Stimulated activated CD4-positive, alpha-beta T cell treated with anti-CD3 and anti-CD28 coated beads, Interleukin-1b, Interleukin-23, amount 100 ng/mL, for 24 hours (primary cell): ENCODE measurements around the gene NT5DC1.
"Not testable (repeated sequence)": the region's sequence is repeated elsewhere in the genome, so short reads cannot be mapped to it uniquely, and the experiment has no call there.

ENCODE experiments used
- DNase-seq, 4 experiments: peaks; one replicate each; pipeline ENCODE4 v3.0.0-alpha.2; 2020; ENCODE audit warnings: low read depth in 4 of 4, low spot score in 1 of 4

Gene NT5DC1

DNA sequence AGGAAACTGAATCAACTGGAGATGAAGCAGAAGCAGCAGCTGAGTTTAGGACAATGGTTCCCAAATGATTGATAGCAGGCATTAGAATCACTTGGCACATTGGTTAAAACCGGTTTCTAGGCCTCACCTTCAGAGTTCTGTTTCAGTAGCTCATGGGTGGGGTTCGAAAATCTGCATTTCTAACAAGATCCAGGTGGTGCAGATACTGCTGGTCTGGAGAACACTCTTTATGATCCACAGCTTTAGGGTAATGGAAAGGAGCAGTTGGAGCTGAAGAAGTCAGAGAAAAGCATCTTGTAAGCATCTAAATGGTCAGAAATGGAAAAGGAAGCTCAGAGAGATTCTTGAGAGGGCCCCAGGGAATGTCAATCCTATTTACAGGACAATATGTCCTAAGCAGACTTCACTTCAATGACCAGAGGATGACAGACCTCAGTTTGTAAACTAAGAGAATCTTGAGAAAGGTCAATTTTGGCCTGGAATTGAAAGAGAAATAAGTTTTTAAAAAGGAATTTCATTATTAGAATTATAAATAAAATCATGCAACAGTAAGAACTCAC is 170.6 kb downstream of the NT5DC1 start:
- DNase-seq: no peak

DNA sequence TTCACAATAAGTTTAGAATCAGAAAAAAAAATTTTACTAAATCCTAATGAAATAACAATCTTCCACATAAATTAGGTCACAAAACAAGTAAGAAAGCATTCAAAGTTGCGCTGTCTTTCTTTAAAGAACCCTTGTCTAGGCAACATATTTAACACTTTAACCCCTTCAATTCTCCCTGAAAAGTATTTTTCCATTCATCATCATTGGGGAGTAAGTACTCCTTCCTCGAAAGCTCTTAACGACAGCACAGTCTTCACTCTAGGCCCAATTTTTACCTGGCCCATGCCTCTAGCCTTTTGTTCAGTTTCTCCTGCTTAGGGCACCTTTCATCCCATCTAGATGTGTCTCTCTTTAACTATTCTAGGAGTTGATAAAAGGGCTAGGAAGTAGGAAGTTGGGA is 176.5 kb downstream of the NT5DC1 start:
- DNase-seq: no peak

DNA sequence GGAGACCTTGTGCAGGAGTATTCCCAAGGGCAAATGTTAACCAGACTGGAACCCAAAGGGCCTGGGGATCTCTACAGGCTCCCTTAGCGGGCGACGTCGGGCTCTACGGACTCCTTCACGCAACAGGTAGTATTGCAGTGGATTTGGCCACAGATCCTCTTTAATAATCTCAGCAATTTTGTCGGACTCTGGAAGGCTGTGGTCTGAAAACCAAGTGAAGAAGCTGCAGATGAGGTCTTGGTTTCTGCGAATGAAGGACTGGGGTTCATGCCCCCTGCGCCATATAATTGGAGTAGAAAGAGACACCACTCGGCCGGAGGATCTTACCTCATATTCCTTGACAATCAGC is 177.8 kb downstream of the NT5DC1 start:
- DNase-seq: no peak

DNA sequence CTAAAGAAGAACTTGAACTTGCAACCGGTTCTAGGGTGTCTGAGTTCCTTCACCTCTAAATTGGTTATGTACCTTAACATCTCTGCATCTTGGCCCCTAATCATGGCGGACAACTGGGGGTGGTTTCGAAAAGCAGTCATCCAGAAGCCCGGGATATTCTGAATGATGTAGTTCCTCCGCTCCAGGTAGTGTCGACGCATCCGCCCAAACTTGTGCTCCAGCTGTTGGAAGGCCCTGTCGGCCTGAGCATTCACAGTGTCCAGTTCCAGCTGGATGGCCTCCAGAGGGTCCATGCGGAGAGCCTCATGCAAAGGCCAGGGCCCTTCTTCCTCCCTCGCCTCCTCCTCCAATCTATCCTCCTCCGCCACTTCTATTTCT is 178.2 kb downstream of the NT5DC1 start:
- DNase-seq: no peak

DNA sequence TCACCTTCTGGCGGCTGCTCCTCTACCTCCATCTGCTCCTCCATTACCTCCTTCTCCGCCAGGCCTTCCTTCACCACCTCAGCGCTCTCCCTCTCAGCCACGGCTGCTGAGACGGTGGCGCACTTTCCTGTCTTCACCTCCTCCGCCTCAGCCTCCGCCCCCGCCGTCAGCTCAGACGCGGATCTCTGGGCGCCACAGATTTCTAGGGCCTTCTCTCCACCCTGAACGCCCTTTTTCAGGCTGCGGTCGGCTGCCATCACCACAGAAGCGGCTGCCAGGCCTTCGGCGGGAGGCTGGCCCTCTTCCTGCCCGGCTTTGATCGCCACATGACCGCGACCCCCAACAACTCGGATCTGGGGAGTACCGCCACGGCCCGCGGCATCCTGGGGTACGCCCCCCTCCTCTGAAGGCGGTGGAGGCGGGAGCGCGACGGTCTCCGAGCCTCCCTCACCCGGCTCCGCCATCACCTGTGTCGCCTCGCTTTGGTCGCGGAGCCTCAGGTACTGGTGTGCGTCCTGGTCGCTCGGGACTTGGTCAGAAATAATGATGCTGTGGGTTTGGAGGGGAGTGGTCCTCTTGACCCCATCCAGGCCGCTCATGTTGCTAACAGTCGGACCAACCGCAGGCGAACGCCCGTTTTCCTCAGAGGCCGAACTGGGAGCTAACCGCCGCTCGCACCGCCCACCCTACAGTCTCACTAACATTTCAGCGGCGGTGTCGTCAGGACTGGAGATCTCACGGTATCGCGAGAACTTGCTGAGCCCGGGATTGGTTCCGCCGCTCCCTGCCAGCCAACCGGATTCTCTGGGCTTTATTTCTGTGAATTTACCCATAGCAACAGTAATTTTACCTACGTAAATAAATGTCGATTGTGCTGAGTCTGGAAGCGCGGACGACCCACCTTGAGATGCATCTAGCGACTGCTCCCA is 178.8 kb downstream of the NT5DC1 start, which contains the start of gene TSPYL1:
Gene TSPYL1 (minus strand): TSS at position 699 of the 929 bp plus-strand sequence. CDS start 100 bp downstream, at position 599.
- DNase-seq: peak; percentile 85 to 90 (median 88)

DNA sequence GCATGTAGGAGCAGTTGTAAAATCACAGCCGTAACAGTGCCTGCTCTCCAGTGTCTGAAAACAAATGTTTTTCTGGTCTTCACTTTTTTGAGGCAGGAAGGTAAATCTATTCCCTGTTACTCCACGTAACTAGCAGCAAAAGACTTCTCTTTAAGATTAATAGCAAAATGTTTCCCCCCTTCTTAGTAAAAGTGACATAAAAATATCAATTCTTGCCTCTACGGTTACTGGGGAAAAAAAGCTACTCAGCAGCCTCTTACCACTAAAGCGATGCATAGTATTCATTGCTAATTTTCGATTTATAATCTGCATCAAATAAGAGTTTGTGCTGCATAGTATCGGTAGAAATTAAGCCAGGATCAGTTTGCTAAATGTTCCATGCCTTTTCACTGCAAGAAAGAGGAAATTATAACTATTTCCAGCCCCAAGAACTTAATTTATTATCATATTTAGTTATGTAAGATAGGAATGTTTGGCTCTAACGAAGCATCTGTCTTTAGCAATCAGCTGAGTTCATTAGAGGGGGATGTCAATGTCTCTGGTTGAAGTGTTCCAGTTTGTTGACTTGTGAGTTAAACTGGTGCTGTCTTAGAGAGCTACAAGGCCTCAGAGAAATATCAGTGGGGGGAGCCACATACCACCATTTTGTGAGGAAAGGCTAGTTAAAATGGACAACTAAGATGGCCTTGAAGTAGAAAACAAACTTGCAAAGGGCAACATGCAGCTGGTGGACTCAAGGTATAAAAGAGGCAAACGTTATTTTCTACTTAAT is 179.7 kb downstream of the NT5DC1 start:
- no peak for DNase-seq

DNA sequence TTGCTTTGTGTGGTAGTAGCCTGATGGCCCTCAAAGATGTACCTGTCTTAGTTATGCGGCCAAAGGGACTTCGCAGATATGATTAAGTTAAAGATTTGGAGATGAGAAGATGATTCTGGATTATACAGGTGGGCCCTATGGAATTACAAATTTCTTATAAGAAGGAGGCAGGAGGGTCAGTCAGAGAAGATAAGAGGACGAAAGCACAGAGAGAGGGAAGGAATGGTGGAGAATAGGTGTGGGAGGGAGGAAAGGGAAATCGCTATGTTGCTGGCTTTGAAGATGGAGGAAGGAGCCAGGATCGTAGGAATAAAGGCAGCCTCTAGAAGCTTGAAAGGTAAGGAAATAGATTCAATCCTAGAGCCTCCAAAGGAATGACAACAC is 180.3 kb downstream of the NT5DC1 start:
- no peak for DNase-seq

DNA sequence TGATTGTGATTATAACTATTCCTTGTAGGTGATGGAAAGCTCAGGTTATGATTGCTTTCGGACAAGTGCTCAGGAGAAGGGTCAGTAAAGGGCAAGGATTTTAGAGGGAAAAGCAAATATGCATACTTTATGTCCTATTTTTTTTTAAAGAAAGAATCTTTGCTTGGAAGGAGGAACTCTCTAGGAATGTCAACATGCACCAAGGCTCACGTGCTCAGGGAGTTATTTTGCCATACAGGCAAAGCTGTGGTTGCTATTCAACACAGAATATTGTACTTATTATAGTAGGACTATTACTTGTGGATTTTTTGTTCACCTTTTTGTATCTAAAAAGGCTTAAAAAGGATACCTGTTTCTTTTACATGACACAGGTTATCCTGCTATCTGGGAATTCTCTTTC is 182.0 kb downstream of the NT5DC1 start:
- DNase-seq: no peak

DNA sequence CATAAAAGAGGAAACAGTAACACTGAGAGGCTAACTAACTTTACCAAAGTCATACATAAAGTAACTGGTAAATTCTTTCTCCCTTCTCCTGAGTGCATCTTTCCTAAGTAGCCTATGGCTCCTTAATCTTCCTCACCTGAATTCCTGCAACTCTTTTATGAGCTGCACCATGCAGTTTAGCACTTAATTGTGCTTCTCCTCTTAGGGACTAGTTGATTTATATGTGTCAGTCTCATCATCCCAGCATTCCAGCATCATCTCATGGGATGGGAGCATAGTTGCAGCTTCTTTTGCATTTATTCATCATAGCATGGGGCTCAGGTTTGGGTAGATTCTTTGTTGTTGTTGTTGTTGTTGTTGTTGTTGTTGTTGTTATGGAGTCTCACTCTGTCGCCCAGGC is 182.5 kb downstream of the NT5DC1 start:
- no peak for DNase-seq

DNA sequence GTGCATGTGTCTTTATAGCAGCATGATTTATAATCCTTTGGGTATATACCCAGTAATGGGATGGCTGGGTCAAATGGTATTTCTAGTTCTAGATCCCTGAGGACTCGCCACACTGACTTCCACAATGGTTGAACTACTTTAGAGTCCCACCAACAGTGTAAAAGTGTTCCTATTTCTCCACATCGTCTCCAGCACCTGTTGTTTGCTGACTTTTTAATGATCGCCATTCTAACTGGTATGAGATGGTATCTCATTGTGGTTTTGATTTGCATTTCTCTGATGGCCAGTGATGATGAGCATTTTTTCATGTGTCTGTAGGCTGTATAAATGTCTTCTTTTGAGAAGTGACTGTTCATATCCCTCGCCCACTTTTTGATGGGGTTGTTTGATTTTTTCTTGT is 184.3 kb downstream of the NT5DC1 start:
- DNase-seq: not testable (repeated sequence)

DNA sequence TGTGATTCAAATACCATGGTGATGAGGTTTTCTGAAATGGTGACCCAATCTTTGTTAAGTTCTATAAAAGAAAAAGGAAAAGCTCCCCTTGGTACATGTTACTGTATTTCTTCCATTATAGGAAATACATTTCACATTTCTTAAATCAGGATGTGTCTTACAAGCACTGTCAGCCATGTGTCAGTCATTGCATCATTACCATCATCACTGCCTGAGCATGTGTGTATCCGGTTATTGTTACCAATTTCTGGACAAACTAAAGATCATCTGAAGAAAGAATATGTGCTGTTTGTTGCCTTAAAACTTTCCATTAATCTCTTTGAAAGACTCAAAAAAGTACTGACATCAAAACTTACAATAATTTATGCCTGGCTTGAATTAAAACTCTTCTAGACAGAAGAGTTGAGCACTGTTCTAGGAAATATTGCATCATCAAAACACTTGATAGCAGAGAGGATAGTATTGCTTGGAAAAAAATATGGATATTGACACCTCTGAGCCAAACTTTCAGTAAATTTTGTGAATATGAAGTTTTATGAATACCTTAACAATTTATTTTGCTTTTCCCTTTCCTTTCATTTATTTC is 186.2 kb downstream of the NT5DC1 start:
- DNase-seq: no peak

DNA sequence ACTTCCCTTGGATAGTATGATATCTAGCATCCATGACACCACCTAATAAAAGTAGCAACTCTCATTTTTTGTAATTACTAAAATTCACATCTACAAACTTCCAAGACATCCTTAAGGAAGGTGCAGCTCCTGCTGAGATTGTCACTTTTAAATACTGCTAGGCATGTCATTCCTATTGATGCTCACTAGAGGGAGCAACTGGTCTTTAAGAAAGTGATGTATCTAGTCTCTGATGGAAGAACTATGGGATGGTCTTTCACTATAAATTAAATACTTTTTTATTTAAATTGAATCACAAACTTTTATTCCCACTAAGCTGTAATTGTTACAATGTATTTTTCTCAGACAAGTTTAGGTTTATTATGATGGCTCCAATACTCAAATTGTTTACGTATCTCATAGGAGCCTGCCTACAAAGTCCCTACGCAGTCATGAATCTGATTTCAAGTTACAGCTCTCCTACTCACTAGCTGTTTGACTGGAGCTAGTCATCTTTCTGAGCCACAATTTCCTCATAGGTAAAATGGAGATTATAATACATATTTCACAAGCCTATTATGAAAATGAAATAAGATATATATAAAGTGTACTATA is 187.1 kb downstream of the NT5DC1 start:
- no peak for DNase-seq

DNA sequence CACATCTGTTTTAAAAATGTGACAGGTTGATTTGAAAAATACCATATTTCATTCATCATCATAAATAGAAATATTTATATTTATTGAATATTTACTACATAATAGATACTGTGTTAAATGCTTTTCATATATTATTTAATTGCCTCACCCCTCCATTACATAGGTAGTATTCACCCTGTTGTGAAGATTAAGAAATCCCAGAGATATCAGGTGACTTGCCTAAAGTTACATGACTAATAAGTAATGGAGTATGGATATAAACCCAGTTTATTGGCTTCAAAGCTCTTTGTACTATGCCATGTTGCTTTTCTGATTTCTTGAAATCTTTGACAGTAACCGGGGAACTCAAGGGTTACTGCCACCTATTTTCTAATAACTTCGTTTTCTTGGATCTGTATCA is 189.2 kb downstream of the NT5DC1 start:
- no peak for DNase-seq

DNA sequence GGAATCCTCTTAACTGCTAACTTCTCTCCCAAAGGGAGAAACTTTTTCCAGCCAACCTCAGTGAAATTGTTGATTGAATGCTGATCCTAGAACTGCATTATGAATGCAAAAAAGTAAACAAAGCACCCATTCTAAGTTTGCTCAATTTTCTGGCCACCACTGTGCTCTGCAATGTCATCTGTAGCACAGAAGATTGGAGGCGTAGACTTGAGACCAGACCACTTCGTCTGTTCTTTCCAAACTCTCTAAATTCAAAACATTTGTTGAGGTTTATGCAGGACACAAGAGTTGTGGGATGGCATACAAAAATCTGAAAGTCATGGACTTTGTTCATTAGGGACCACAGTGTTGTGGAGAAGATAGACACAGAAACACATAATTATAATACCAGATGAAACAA is 190.1 kb downstream of the NT5DC1 start:
- no peak for DNase-seq

DNA sequence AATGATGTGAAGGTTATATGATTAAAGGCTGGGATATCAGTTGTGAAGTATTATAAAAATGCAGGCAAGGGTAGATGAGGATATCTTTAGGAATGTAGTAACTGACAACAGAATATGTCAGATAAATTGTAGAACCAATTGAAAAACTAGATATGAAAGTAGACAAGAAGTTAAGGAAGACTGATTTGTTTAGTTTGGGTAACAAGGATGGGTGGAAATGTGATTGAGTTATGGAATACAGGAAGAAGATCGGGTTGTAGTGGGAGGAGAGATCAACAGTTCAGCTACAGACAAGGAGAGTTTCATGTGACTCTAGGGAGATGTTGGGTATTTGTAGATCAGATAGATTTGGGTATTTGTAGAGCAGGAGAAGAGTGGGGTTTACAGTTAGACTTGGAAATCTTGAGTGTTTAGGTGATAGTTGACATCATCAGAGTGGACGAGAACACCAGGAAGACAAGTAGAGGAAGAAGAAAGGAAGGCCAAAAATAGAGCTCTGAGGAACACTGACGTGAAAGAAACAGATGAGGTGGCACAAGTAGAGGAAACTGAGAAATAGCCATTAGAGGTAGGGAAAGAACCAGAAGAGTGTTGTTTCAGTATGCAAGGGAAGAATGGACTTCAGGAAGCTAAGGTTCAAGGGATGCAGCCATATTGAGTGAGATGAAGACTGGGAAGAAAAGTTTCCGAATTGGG is 191.2 kb downstream of the NT5DC1 start:
- no peak for DNase-seq

DNA sequence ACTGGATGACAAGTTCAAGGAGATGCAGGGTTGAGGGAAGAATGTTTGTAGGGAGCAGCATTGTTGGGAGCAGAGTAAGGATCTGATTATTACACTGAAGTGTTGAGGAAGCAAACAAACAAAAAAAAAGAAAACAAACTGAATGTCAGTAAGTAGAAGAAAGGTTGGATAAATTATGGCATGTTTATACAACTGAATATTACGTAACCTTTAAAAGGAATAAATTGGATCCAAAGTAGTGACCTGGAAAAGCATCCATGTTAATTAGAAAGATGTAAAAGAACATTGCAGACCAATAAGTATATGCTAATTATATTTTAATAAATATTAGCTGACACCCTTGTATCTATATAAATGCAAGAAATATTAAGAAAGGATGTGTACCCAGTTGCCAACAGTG is 191.9 kb downstream of the NT5DC1 start:
- DNase-seq: no peak

DNA sequence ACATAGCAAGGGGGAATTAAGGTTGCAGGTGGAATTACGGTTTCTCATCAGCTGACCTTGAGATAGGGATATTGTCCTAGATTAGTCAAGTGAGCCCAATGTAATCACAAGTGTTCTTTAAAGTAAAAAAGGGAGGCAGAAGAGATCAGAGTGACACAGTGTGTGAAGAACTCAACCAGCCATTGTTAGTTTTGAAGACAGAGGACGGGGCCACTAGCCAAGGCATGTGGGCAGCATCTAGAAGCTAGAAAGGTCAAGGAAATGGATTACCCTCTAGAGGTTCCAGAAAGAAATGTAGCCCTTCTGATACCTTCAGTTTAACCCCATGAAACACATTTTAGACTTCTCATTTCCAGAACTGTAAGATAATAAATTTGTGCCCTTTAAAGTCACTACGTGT is 197.6 kb downstream of the NT5DC1 start:
- no peak for DNase-seq

DNA sequence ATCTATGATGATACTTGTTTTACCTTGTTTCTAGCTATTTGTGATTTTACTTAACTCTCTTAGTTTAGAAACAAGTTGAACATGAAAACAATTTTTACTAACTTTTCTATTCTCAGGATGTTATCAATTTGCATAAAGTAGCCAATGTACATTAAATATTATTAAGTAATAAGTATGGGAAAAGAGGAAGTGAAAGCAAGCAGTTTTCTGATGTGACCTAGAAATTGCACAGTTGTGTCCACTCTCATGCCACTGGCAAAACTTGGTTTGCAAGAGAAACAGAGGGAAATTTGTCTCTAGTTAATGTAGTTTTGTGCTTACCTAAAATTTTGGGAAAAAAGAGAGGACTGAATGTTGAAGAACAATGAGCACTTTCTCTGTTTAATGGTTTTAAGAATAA is 198.3 kb downstream of the NT5DC1 start:
- DNase-seq: no peak
